Measurements from ENCODE around the gene CNTLN.

CNTLN gene

GRCh38 chr9:17328331-17328730 lies 193.5 kb downstream of the CNTLN start:
- Histone ChIP-seq H3K4me3 (ENCODE audit: low read depth, low read length, poor library complexity, severe bottlenecking) (no peak overlapping the region), H3K9me2 (ENCODE audit: low read depth, low read length) (no peaks in the 10 kb centered on the region), H3K9me3 (ENCODE audit: low read length) (no peaks in the 10 kb centered on the region), H4K20me1 (ENCODE audit: insufficient read depth, low read length) (no peaks in the 10 kb centered on the region), H3K27me3 (ENCODE audit: insufficient read depth, low read length) (no peaks in the 10 kb centered on the region), H3K4me1 (ENCODE audit: insufficient read depth, low read length, severe bottlenecking) (no peaks in the 10 kb centered on the region), H3K27ac (ENCODE audit: low read depth, low read length, poor library complexity, severe bottlenecking) (no peak overlapping the region), H2AFZ (ENCODE audit: low read length) (no peak overlapping the region), H3K9ac (ENCODE audit: low read length) (no peak overlapping the region), H3K79me2 (ENCODE audit: insufficient read depth, low read length) (no peaks in the 10 kb centered on the region), H3K4me2 (ENCODE audit: low read length) (no peak overlapping the region), H3F3A (ENCODE audit: insufficient read depth, low read length) (no peaks in the 10 kb centered on the region), H3K36me3 (ENCODE audit: insufficient read depth, low read length) (no peaks in the 10 kb centered on the region)
- no peak for TF ChIP-seq EZH2 (IDR thresholded peaks at IDR 0.05; ENCODE audit: borderline replicate concordance, low read length)

GRCh38 chr9:17330097-17330496 lies 195.3 kb downstream of the CNTLN start:
- H3K36me3 ChIP-seq (ENCODE audit: insufficient read depth, low read length) = no peaks in the 10 kb centered on the region
- no peak overlapping the region for H3K4me2 ChIP-seq (ENCODE audit: low read length)
- no peak overlapping the region for H3K4me3 ChIP-seq (ENCODE audit: low read depth, low read length, poor library complexity, severe bottlenecking)
- no peaks in the 10 kb centered on the region for H3F3A ChIP-seq (ENCODE audit: insufficient read depth, low read length)
- TF ChIP-seq CTCF (IDR thresholded peaks at IDR 0.05; ENCODE audit: low read length) (no peak), EZH2 (IDR thresholded peaks at IDR 0.05; ENCODE audit: borderline replicate concordance, low read length) (no peak)
- H3K9me3 ChIP-seq (ENCODE audit: low read length) = no peaks in the 10 kb centered on the region
- no peaks in the 10 kb centered on the region for H3K27me3 ChIP-seq (ENCODE audit: insufficient read depth, low read length)
- no peaks in the 10 kb centered on the region for H3K9me2 ChIP-seq (ENCODE audit: low read depth, low read length)
- H3K27ac ChIP-seq (ENCODE audit: low read depth, low read length, poor library complexity, severe bottlenecking) = no peak overlapping the region
- H4K20me1 ChIP-seq (ENCODE audit: insufficient read depth, low read length) = no peaks in the 10 kb centered on the region
- no peaks in the 10 kb centered on the region for H3K79me2 ChIP-seq (ENCODE audit: insufficient read depth, low read length)
- H3K9ac ChIP-seq (ENCODE audit: low read length) = no peak overlapping the region
- H3K4me1 ChIP-seq (ENCODE audit: insufficient read depth, low read length, severe bottlenecking) = no peaks in the 10 kb centered on the region
- no peak overlapping the region for H2AFZ ChIP-seq (ENCODE audit: low read length)

GRCh38 chr9:17332115-17332514 lies 197.3 kb downstream of the CNTLN start:
- no peak overlapping the region for H3K27ac ChIP-seq (ENCODE audit: low read depth, low read length, poor library complexity, severe bottlenecking)
- no peaks in the 10 kb centered on the region for H3K79me2 ChIP-seq (ENCODE audit: insufficient read depth, low read length)
- H3K27me3 ChIP-seq (ENCODE audit: insufficient read depth, low read length) = no peaks in the 10 kb centered on the region

More at GRCh38 chr9:17332115-17332514, 197.3 kb downstream of the CNTLN start:
- Histone ChIP-seq H3K4me2 (ENCODE audit: low read length) (no peak overlapping the region), H3K9me3 (ENCODE audit: low read length) (no peaks in the 10 kb centered on the region), H4K20me1 (ENCODE audit: insufficient read depth, low read length) (no peaks in the 10 kb centered on the region), H3K36me3 (ENCODE audit: insufficient read depth, low read length) (no peaks in the 10 kb centered on the region), H2AFZ (ENCODE audit: low read length) (no peak overlapping the region), H3F3A (ENCODE audit: insufficient read depth, low read length) (no peaks in the 10 kb centered on the region), H3K4me3 (ENCODE audit: low read depth, low read length, poor library complexity, severe bottlenecking) (no peak overlapping the region), H3K9me2 (ENCODE audit: low read depth, low read length) (no peaks in the 10 kb centered on the region), H3K9ac (ENCODE audit: low read length) (no peak overlapping the region), H3K4me1 (ENCODE audit: insufficient read depth, low read length, severe bottlenecking) (no peaks in the 10 kb centered on the region)
- TF ChIP-seq CTCF (IDR thresholded peaks at IDR 0.05; ENCODE audit: low read length) (no peak), EZH2 (IDR thresholded peaks at IDR 0.05; ENCODE audit: borderline replicate concordance, low read length) (no peak)

All from OCI-LY1 (cell line).